GM19023 (cell line): Measurements from ENCODE around the gene DPF1.
"Not testable (repeated sequence)": the region's sequence is repeated elsewhere in the genome, so short reads cannot be mapped to it uniquely, and the experiment has no call there.

Source experiments
- ATAC-seq: cut with Tn5 transposase; IDR thresholded peaks from one replicate; pipeline ENCODE4 v1.9.1; 2021; ENCODE audit warnings: mild to moderate bottlenecking, moderate library complexity; ENCODE audit not compliant: unreplicated experiment

The DPF1 gene

DNA sequence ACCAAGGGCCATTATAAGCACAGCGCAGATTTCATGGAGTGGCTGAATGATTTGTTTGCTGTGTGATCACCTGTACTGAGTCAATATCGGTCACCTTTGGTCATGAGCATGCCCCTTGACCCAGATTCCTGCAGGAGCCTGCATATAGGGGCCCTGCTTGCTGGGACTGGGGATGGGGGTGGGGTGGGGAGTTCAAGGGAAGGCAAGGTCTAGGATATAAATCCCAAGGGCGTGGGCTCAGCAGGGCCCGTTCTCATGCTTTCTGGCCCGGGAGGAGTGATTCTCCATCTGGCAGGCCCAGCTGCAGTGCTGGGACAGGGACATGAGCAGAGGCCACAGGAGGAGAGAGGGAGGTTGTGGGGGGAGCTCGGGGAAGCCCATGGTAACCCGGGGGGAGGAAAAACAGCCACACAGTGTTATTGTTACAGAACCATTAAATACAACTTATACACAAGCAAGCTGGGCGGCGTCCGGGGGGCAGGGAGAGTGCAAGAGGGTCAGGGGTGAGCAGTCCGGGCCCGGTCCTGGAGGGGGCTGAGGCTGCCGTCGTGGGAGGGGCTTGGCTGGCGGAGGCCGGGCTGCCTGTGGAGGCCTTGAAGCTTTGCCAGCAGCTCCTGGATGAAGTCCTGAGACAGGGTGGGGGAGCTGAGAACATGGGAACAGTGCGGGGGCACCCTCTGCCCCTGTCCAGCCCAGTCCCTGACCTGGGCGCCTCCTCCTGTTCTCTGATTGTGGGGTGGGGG lies 27.0 kb upstream of the DPF1 start:
- no peak for ATAC-seq

DNA sequence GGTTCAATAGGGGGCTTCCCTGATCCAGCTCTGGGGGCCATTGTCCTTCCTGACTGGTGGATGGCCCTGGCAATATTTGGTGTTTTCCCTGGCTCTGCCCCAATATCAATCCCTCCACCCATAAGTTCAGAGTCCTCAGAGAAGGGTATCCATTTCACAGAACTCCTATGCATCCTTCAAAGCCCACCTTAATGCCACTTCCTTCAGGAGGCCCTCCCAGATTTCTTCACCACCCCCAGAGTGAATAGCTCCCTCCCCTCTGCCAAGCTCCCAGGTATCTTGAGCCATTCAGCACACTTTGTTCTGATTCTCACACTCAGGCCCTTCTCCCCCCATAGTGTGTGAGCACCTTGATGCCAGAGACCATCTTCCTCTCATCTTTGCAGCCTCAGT lies 26.4 kb upstream of the DPF1 start:
- no peak for ATAC-seq

GRCh38 chr19:38248421-38248820 lies 24.4 kb upstream of the DPF1 start:
- no peak for ATAC-seq

DNA sequence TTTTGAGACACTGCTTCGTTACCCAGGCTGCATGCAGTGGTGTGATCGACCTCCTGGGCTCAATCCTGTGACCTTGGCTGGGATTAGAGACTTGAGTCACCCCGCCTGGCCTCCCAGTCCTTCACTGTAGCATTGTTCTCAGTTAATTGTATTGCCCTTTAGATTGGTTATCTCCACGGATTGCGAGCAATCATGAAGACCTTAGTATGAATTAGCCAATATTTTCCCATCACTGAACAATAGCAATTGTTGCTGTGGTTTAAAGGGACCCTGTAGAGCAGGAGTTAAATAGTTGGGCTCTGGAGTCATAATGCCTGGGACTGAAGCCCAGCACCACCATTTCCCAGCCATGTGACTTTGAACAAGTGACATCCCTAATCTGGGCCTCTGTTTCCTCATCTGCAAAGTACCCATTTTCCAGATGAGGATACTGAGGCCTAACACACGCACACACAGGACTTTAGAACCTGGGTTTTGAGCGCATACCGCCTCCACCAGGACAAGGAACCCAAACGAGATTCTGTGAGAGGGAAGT lies 23.8 kb upstream of the DPF1 start:
- no peak for ATAC-seq

GRCh38 chr19:38247126-38247525 lies 23.1 kb upstream of the DPF1 start:
- no peak for ATAC-seq

DNA sequence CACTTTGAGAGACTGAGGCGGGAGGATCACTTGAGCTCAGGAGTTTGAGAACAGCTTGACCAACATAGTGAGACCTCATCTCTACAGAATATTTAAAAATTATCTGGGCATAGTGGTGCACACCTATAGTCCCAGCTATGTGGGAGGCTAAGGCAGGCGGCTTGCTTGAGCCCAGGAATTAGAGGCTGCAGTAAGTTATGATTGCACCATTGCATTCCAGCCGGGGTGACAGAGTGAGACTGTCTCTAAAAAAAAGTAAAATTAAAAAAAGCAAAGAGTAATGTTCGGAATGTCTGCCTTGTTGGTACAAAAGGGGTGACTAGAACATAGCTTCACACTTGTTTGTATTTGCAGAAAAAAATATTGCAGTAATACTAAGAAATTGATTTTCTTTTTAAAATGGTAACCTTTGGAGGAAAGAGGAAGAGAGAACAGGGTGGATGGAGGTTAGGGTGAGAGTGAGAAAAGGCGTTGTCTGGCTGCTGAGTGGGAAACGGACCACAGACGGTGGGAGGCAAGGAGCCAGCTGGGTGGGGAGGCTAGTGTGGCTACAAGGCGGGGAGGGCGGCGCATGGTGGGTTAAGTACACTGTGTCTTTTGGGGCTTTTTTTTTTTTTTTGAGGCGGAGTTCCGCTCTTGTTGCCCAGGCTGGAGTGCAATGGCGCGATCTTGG lies 21.9 kb upstream of the DPF1 start:
- ATAC-seq: no peak

GRCh38 chr19:38243279-38243673 lies 19.3 kb upstream of the DPF1 start:
- no peak for ATAC-seq

- ATAC-seq: no peak
These were observed 15.8 kb upstream of the DPF1 start for GRCh38 chr19:38239816-38240215.

- ATAC-seq: no peak
These were observed 10.6 kb upstream of the DPF1 start for GRCh38 chr19:38234615-38235014.

- ATAC-seq: no peak
These were observed 9.8 kb upstream of the DPF1 start for GRCh38 chr19:38233740-38234251.

DNA sequence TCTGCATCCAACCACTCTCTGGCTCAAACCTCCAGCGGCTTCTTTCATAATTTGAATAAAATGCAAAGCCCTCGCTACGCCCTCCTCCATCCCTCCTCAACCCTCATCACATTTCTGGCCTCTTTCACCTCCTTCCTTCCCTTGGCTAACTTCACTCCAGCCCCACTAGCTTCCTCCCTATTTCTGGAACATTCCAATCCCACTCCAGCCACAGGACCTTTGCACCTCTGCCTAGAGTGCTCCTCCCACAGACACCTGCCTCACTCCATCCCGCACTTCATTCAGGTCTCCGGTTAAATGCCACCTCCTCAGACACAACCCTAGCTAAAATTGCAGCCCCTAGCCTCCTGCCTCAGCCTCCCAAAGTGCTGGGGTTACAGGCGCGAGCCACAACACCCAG lies 7.9 kb upstream of the DPF1 start:
- no peak for ATAC-seq

DNA sequence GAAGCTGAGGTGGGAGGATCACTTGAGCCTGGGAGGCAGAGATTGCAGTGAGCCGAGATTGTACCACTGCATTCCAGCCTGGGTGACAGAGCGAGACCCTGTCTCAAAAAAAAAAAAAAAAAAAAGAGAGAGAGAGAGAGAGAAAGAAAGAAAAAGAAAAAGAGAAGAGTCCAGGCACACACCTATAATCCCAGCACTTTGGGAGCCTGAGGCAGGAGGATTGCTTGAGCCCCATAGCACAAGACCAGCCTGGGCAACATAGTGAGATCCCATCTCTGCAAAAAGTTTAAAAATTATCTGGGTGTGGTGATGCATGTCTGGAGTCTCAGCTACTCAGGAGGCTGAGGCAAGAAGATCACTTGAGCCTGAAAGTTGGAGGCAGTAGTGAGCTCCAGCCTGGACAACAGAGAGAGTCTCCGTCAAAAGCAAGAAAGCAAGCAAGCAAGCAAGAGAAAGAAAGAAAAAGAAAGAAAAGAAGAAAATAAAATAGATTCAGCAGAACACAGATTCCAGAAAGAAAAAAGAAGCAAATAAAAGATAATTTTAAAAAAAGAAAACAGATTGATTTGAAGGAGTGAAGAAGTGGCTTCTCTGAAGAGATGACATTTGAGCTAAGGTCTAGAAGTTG lies 6.6 kb upstream of the DPF1 start:
- ATAC-seq: not testable (repeated sequence)

DNA sequence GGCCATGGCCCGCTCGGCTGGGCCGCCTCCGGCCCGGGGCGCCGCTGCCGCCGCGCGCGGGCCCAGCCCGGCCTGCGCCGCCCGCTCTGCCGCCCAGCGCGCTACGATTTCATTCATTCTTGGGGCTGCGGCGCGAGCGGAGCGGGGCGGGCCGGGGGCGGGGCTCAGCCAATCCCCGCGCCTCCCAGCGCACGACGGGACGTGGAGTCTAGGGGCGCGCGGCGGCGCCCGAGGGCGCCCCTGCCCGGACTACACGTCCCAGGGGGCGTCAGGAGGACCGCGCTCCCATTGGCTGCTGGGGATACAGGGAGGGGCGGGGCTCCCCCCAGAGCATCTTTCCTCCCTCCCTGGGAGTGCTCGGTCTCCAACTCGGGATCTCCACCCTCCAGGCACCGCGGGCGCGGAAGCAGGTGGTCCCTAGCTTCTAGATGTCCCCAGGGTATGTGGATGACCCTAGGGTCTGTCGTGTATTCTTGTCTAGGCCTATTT lies 5.6 kb upstream of the DPF1 start:
- ATAC-seq: peak; percentile 72

- no peak for ATAC-seq
These were observed 4.7 kb upstream of the DPF1 start for GRCh38 chr19:38228491-38229439.

GRCh38 chr19:38228005-38228377 lies 4.0 kb upstream of the DPF1 start:
- no peak for ATAC-seq

DNA sequence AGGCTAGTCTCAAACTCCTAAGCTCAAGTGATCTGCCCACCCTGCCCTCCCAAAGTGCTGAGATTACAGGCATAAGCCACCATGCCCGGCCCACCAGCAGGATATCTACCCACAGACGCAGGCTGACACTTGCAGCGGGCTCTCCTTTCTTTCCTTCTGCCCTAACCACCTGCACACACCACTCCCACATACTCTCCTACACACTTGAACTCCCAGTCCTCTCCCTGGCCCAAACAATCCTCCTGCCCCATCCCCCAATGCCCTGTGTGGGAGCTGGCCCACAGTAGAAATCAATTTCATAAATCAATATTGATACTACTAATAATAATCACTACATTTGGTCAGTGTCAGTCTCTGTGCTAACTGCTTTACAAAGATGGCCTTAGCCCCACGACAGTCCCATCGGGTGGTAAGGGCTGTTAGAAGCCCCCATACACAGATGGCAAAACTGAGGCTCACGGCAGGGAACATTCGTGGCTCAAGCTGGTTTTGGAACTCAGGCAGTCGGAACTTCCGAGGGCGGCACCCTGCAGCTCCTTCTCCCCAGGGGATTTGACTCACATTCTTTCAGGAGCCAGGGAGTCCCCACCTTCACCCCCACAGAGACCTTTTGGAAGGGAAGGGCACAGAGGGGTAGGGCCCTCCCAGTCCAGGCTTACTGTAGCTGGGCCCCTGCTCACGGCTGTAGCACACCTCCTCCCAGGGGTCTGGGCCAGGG lies 3.4 kb upstream of the DPF1 start:
- ATAC-seq: no peak

GRCh38 chr19:38224863-38225218 lies 819 bp upstream of the DPF1 start:
- not testable (repeated sequence) for ATAC-seq

GRCh38 chr19:38223617-38224013 lies 407 bp downstream of the DPF1 start:
- ATAC-seq: no peak

- no peak for ATAC-seq
These were observed 901 bp downstream of the DPF1 start for GRCh38 chr19:38223119-38223523.
